ENCODE results near the gene TXK. TPM values are rescaled to one million over a fixed set of nuclear protein-coding genes. Genes with fewer than 3 reads are reported as not detected.
A peak's percentile ranks its signal among the peaks of the same experiment; 100 is the strongest.

Gene TXK
- total and polyA plus RNA-seq, 10 of the 15 experiments (the other 5 are each of a cell fraction or from before 2014, with no cell fraction given) = 0.44 to 2.9 (median 1.4) TPM

DNA sequence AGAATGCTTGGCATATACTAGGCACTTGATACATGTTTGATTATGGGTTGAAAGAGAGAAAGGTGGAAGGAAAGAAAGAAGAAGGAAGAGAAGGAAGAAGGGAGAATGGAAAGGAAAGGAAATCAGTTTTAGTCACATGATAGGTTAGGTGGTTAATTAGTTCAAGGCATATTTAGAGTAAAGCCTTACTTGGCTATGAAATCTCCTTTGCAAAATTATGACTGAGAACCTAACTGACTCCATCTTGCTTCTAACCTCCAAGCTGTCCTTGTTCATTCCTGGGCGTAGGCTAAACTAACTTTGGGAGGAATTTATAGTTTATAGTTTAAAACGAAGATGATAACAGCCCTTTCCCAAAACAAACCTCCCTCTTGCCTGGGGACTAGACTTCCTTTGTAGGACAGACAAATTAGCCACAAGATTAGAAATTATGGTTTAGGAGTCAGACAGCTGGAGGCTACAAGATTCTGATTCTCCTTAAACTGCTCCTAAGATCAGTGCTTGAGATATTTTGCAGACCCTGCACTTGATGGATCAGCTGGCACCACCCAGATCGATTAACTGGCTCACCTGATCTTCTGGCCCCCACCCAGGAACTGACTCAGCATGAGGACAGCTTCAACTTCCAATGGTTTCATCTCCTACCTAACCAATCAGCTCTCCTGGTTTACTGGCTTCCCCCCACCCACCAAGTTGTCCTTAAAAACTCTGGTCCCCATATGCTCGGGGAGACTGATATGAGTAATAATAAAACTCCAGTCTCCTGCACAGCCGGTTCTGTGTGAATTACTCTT lies 55.0 kb downstream of the TXK start:
- Histone ChIP-seq H3K4me3 (no peak overlapping the region), H3K4me2 (ENCODE audit: control insufficient read depth, insufficient read depth) (no peak overlapping the region), H4K20me1 (ENCODE audit: control insufficient read depth, insufficient read depth) (no peaks in the 10 kb centered on the region), H2AFZ (ENCODE audit: control insufficient read depth, low read depth, low read length) (no peak overlapping the region), H3K27ac (ENCODE audit: control insufficient read depth, insufficient read depth) (no peak overlapping the region), H3K9me3 (replicated peaks; ENCODE audit: control insufficient read depth, insufficient read depth, low read length) (no peaks in the 10 kb centered on the region), H3K27me3 (replicated peaks in 1 of 2; ENCODE audit: control insufficient read depth in 2 of 2, insufficient read depth in 2 of 2, low read length in 1 of 2) (no peaks in the 10 kb centered on the region), H3K36me3 (ENCODE audit: control insufficient read depth in 2 of 2, insufficient read depth in 2 of 2, low read length in 1 of 2) (no peaks in the 10 kb centered on the region), H3K9ac (ENCODE audit: control insufficient read depth, insufficient read depth, low read length) (no peak overlapping the region), H3K4me1 (ENCODE audit: control insufficient read depth, insufficient read depth, low read length) (no peaks in the 10 kb centered on the region), H3K79me2 (ENCODE audit: control insufficient read depth, insufficient read depth, low read length) (no peaks in the 10 kb centered on the region)
- FAIRE-seq = no peak
- ChIA-PET SMC1A (ENCODE audit: uncharacterized antibody, unreplicated experiment) (interaction anchor here (1.0 to 1.7 kb wide), 4 partner anchors 13 to 76 kb away, joined by 3 to 6 read pairs (median 4); no protein-coding TSS in a partner anchor), POLR2A (no interaction called here), CTCF (interaction anchor here (0.9 to 1.4 kb wide), 2 partner anchors 30 to 76 kb away, joined by 3 read pairs; no protein-coding TSS in a partner anchor), RAD21 (ENCODE audit: unreplicated experiment) (interaction anchor here (1.1 to 1.3 kb wide), 2 partner anchors 30 to 32 kb away, joined by 5 read pairs; no protein-coding TSS in a partner anchor)
- in situ Hi-C loops (cut with MboI) = no loop called here
- DNase-seq (ENCODE audit: low read depth, low spot score) = no peak
- no peak for ATAC-seq
- intact Hi-C loops (cut with micrococcal nuclease; ENCODE audit: unreplicated experiment) = no loop called here
- no TSS peak for BruUV-seq (replicated peaks)
- WGBS (ENCODE audit: insufficient coverage, insufficient replicate concordance, low lambda C conversion rate, missing lambda C conversion rate) = 58% methylated on average over 5 of the region's 5 CpGs
- TF ChIP-seq, protein P1, sequence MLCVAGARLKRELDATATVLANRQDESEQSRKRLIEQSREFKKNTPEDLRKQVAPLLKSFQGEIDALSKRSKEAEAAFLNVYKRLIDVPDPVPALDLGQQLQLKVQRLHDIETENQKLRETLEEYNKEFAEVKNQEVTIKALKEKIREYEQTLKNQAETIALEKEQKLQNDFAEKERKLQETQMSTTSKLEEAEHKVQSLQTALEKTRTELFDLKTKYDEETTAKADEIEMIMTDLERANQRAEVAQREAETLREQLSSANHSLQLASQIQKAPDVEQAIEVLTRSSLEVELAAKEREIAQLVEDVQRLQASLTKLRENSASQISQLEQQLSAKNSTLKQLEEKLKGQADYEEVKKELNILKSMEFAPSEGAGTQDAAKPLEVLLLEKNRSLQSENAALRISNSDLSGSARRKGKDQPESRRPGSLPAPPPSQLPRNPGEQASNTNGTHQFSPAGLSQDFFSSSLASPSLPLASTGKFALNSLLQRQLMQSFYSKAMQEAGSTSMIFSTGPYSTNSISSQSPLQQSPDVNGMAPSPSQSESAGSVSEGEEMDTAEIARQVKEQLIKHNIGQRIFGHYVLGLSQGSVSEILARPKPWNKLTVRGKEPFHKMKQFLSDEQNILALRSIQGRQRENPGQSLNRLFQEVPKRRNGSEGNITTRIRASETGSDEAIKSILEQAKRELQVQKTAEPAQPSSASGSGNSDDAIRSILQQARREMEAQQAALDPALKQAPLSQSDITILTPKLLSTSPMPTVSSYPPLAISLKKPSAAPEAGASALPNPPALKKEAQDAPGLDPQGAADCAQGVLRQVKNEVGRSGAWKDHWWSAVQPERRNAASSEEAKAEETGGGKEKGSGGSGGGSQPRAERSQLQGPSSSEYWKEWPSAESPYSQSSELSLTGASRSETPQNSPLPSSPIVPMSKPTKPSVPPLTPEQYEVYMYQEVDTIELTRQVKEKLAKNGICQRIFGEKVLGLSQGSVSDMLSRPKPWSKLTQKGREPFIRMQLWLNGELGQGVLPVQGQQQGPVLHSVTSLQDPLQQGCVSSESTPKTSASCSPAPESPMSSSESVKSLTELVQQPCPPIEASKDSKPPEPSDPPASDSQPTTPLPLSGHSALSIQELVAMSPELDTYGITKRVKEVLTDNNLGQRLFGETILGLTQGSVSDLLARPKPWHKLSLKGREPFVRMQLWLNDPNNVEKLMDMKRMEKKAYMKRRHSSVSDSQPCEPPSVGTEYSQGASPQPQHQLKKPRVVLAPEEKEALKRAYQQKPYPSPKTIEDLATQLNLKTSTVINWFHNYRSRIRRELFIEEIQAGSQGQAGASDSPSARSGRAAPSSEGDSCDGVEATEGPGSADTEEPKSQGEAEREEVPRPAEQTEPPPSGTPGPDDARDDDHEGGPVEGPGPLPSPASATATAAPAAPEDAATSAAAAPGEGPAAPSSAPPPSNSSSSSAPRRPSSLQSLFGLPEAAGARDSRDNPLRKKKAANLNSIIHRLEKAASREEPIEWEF (IDR thresholded peaks at IDR 0.05; ENCODE audit: insufficient replicate concordance, low read depth, low read length) = no peak
- TF ChIP-seq, protein P2, sequence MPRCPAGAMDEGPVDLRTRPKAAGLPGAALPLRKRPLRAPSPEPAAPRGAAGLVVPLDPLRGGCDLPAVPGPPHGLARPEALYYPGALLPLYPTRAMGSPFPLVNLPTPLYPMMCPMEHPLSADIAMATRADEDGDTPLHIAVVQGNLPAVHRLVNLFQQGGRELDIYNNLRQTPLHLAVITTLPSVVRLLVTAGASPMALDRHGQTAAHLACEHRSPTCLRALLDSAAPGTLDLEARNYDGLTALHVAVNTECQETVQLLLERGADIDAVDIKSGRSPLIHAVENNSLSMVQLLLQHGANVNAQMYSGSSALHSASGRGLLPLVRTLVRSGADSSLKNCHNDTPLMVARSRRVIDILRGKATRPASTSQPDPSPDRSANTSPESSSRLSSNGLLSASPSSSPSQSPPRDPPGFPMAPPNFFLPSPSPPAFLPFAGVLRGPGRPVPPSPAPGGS (IDR thresholded peaks at IDR 0.05; ENCODE audit: borderline replicate concordance, insufficient read depth, low read depth, low read length, poor library complexity, severe bottlenecking) = no peak
- TF ChIP-seq FOS (IDR thresholded peaks at IDR 0.05; ENCODE audit: borderline replicate concordance, extremely low read depth, insufficient read length) = no peak
- TF ChIP-seq, protein P3, sequence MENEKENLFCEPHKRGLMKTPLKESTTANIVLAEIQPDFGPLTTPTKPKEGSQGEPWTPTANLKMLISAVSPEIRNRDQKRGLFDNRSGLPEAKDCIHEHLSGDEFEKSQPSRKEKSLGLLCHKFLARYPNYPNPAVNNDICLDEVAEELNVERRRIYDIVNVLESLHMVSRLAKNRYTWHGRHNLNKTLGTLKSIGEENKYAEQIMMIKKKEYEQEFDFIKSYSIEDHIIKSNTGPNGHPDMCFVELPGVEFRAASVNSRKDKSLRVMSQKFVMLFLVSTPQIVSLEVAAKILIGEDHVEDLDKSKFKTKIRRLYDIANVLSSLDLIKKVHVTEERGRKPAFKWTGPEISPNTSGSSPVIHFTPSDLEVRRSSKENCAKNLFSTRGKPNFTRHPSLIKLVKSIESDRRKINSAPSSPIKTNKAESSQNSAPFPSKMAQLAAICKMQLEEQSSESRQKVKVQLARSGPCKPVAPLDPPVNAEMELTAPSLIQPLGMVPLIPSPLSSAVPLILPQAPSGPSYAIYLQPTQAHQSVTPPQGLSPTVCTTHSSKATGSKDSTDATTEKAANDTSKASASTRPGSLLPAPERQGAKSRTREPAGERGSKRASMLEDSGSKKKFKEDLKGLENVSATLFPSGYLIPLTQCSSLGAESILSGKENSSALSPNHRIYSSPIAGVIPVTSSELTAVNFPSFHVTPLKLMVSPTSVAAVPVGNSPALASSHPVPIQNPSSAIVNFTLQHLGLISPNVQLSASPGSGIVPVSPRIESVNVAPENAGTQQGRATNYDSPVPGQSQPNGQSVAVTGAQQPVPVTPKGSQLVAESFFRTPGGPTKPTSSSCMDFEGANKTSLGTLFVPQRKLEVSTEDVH (IDR thresholded peaks at IDR 0.05; ENCODE audit: low read depth, partially characterized antibody) = no peak
- TF ChIP-seq, protein P4, sequence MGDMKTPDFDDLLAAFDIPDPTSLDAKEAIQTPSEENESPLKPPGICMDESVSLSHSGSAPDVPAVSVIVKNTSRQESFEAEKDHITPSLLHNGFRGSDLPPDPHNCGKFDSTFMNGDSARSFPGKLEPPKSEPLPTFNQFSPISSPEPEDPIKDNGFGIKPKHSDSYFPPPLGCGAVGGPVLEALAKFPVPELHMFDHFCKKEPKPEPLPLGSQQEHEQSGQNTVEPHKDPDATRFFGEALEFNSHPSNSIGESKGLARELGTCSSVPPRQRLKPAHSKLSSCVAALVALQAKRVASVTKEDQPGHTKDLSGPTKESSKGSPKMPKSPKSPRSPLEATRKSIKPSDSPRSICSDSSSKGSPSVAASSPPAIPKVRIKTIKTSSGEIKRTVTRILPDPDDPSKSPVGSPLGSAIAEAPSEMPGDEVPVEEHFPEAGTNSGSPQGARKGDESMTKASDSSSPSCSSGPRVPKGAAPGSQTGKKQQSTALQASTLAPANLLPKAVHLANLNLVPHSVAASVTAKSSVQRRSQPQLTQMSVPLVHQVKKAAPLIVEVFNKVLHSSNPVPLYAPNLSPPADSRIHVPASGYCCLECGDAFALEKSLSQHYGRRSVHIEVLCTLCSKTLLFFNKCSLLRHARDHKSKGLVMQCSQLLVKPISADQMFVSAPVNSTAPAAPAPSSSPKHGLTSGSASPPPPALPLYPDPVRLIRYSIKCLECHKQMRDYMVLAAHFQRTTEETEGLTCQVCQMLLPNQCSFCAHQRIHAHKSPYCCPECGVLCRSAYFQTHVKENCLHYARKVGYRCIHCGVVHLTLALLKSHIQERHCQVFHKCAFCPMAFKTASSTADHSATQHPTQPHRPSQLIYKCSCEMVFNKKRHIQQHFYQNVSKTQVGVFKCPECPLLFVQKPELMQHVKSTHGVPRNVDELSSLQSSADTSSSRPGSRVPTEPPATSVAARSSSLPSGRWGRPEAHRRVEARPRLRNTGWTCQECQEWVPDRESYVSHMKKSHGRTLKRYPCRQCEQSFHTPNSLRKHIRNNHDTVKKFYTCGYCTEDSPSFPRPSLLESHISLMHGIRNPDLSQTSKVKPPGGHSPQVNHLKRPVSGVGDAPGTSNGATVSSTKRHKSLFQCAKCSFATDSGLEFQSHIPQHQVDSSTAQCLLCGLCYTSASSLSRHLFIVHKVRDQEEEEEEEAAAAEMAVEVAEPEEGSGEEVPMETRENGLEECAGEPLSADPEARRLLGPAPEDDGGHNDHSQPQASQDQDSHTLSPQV (IDR thresholded peaks at IDR 0.05) = peak; percentile 17; the same call in 1 of the 2 replicates
- no peak for TF ChIP-seq LARP7 (IDR thresholded peaks at IDR 0.05)
- TF ChIP-seq JUNB (IDR thresholded peaks at IDR 0.05) = 0 out of 2 replicates have a peak, but pooled peaks have one; percentile 32

All from GM12878 (cell line).